ENCODE results near the gene ISCA2. TPM values are rescaled to one million over a fixed set of nuclear protein-coding genes. Genes with fewer than 3 reads are reported as not detected.

ISCA2 gene
- total and polyA plus RNA-seq, 2 experiments from 2014 or later: 44.0 to 171 TPM

DNA sequence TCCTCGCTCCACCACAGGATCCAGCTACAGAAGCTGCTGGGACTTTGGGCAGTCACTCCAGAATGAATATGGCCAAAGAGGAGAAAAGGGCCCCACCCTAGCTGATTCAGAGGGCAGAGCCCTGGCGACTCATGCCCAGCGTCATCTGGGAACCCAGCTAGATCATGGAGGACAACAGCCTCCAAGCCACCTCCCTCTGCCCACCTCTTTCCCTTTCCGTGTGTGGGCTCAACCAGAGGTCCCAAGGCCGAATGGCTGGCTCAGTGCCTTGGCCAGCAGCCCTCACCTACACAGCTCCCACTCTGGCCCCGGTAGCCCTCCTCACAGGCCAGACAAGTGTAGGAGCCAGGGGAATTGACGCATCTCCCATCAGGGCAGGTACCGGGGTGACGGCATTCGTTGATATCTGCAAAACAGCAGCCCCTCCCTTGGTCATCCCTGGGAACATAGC lies 17.4 kb downstream of the ISCA2 start:
- H3K4me2 ChIP-seq: no peak overlapping the region
- Mint-ChIP-seq H3K27me3 (ENCODE audit: insufficient read depth, low read depth, poor library complexity) (peaks cover 35% of the 10 kb centered on the region), H3K9me3 (no peaks in the 10 kb centered on the region; the same call in 2 of the 3 replicates), H3K4me3 (no peak overlapping the region), H3K27ac (no peak overlapping the region), H3K4me1 (peaks cover 38% of the 10 kb centered on the region), H3K36me3 (ENCODE audit: low read depth) (no peaks in the 10 kb centered on the region)
- H2AFZ ChIP-seq: no peak overlapping the region
- H3K9me2 ChIP-seq (ENCODE audit: insufficient read depth): no peaks in the 10 kb centered on the region; the same call in 1 of the 2 replicates
- no peaks in the 10 kb centered on the region for H3K27me3 ChIP-seq (ENCODE audit: insufficient read depth)
- no peaks in the 10 kb centered on the region for H3K4me1 ChIP-seq (ENCODE audit: insufficient read depth)
- no peaks in the 10 kb centered on the region for H4K20me1 ChIP-seq (replicated peaks; ENCODE audit: insufficient read depth)
- H3F3A ChIP-seq (replicated peaks; ENCODE audit: low read depth): no peaks in the 10 kb centered on the region
- TF ChIP-seq, protein P1, sequence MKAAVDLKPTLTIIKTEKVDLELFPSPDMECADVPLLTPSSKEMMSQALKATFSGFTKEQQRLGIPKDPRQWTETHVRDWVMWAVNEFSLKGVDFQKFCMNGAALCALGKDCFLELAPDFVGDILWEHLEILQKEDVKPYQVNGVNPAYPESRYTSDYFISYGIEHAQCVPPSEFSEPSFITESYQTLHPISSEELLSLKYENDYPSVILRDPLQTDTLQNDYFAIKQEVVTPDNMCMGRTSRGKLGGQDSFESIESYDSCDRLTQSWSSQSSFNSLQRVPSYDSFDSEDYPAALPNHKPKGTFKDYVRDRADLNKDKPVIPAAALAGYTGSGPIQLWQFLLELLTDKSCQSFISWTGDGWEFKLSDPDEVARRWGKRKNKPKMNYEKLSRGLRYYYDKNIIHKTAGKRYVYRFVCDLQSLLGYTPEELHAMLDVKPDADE (IDR thresholded peaks at IDR 0.05): no peak
- no peak for TF ChIP-seq ZNF114 (CRISPR knock-in tag; IDR thresholded peaks at IDR 0.05)
- no peak for TF ChIP-seq CTCF (conservative IDR thresholded peaks at IDR 0.05; ENCODE audit: low read depth in 2 of 2)
- no peak for TF ChIP-seq EZH2phosphoT487 (IDR thresholded peaks at IDR 0.05; ENCODE audit: unreplicated experiment)
- TF ChIP-seq NANOG (IDR thresholded peaks at IDR 0.05; ENCODE audit: borderline replicate concordance): no peak
- TF ChIP-seq STAT1 (IDR thresholded peaks at IDR 0.05; ENCODE audit: unreplicated experiment): no peak
- no peak for TF ChIP-seq ZNF331 (CRISPR knock-in tag; IDR thresholded peaks at IDR 0.05; ENCODE audit: low read depth)
- TF ChIP-seq REST (IDR thresholded peaks at IDR 0.05; ENCODE audit: unreplicated experiment): no peak
- no peak for TF ChIP-seq CREB1 (CRISPR knock-in tag; IDR thresholded peaks at IDR 0.05; ENCODE audit: low read depth)
- no peak for ATAC-seq
- H3K79me2 ChIP-seq (replicated peaks; ENCODE audit: insufficient read depth): no peaks in the 10 kb centered on the region
- no peak overlapping the region for H3K4me3 ChIP-seq
- no peaks in the 10 kb centered on the region for H3K36me3 ChIP-seq (ENCODE audit: insufficient read depth)
- H3K27ac ChIP-seq (ENCODE audit: low read depth): no peak overlapping the region
- no peak for DNase-seq (ENCODE audit: low spot score)
